Vagina (tissue), 2 donors: ENCODE results near the gene FGF2.

Experiments
- POLR2AphosphoS5 ChIP-seq, 2 donors: sonication (generic); formaldehyde crosslinking; IDR thresholded peaks; one replicate each; pipeline ENCODE4 v1.9.0; 2017; ENCODE audit warnings: antibody characterized with exemption in 2 of 2, mild to moderate bottlenecking in 2 of 2, low read depth in 1 of 2; ENCODE audit not compliant: insufficient read depth in 1 of 2
- TF ChIP-seq, protein P1 (sequence below), 3 experiments: fragments of 450-650 bp in 2 of 3; fragments of 200-600 bp in 1 of 3; sonication (generic) in 1 of 3; IDR thresholded peaks; one replicate each; pipeline ENCODE4 v1.5.1; 2017 to 2019; ENCODE audit warnings: antibody characterized with exemption in 3 of 3, mild to moderate bottlenecking in 2 of 3, moderate library complexity in 2 of 3

- no peak for TF ChIP-seq POLR2AphosphoS5 (IDR thresholded peaks at IDR 0.05; ENCODE audit: insufficient read depth in 1 of 2, low read depth in 1 of 2)
- TF ChIP-seq, protein P1, sequence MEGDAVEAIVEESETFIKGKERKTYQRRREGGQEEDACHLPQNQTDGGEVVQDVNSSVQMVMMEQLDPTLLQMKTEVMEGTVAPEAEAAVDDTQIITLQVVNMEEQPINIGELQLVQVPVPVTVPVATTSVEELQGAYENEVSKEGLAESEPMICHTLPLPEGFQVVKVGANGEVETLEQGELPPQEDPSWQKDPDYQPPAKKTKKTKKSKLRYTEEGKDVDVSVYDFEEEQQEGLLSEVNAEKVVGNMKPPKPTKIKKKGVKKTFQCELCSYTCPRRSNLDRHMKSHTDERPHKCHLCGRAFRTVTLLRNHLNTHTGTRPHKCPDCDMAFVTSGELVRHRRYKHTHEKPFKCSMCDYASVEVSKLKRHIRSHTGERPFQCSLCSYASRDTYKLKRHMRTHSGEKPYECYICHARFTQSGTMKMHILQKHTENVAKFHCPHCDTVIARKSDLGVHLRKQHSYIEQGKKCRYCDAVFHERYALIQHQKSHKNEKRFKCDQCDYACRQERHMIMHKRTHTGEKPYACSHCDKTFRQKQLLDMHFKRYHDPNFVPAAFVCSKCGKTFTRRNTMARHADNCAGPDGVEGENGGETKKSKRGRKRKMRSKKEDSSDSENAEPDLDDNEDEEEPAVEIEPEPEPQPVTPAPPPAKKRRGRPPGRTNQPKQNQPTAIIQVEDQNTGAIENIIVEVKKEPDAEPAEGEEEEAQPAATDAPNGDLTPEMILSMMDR (IDR thresholded peaks at IDR 0.05), result no peak
Measured at GRCh38 chr4:122865425-122865824, 38.8 kb downstream of the FGF2 start.
